Measurements from ENCODE around the gene CENPO. TPM values are rescaled to one million over a fixed set of nuclear protein-coding genes. Genes with fewer than 3 reads are reported as not detected.

The CENPO gene
- total RNA-seq, 1 experiment from 2014 or later: 14.9 TPM

- no peaks in the 10 kb centered on the region for H3K9me3 Mint-ChIP-seq (ENCODE audit: unreplicated experiment)
- H3K27me3 Mint-ChIP-seq (ENCODE audit: insufficient read depth, unreplicated experiment): no peaks in the 10 kb centered on the region
- BruUV-seq (replicated peaks): no TSS peak
- H3K36me3 Mint-ChIP-seq (ENCODE audit: insufficient read depth, unreplicated experiment): peaks cover 10% of the 10 kb centered on the region
- ChIA-PET POLR2A (no interaction called here), CTCF (interaction anchor here (0.6 to 1.3 kb wide), 2 partner anchors 14 to 780 kb away, joined by 3 to 4 read pairs; no protein-coding TSS in a partner anchor)
- no peak for DNase-seq (ENCODE audit: unreplicated experiment)
- H3K4me1 Mint-ChIP-seq (ENCODE audit: insufficient read depth, unreplicated experiment): peaks cover 7% of the 10 kb centered on the region
- H3K27ac Mint-ChIP-seq (ENCODE audit: low read depth, unreplicated experiment): no peak overlapping the region
- intact Hi-C loops (cut with micrococcal nuclease): no loop called here
- no peak for TF ChIP-seq CTCF (IDR thresholded peaks at IDR 0.05; ENCODE audit: unreplicated experiment)
- no peak overlapping the region for H3K4me3 Mint-ChIP-seq (ENCODE audit: unreplicated experiment)
Observed at GRCh38 chr2:24866946-24867345, 73.7 kb downstream of the CENPO start.

DNA sequence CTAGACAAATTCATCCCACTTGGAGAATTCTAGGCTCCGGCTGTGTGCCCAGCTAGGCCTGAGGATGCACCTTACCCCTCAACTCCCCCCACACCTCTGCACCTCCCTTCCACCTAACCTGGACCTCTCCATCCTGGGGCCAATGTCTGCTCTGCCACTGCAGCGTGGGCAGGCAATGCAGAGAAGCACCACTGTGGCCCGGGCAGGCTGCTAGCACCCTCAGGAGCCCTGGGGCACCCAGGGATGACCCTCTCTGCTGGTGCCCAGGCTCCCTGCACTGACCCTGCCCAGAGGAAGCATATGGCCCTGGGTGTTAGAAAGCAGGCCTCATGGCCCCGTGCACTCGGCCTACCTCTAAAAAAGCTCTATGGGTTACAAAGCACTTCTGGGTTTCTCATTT, 77.2 kb downstream of the CENPO start:
- CTCF ChIA-PET: interaction anchor here (0.7 kb wide), 1 partner anchor 461 kb away, joined by 3 read pairs; no protein-coding TSS in a partner anchor

GRCh38 chr2:24870891-24871705, 77.9 kb downstream of the CENPO start:
- peak overlapping the region; percentile 87 for H3K27ac Mint-ChIP-seq (ENCODE audit: low read depth, unreplicated experiment)
- no TSS peak for BruUV-seq (replicated peaks)
- no peak for TF ChIP-seq CTCF (IDR thresholded peaks at IDR 0.05; ENCODE audit: unreplicated experiment)
- intact Hi-C loops (cut with micrococcal nuclease): no loop called here
- CTCF ChIA-PET: no interaction called here
- no peak for DNase-seq (ENCODE audit: unreplicated experiment)
- POLR2A ChIA-PET: no interaction called here
- no peaks in the 10 kb centered on the region for H3K9me3 Mint-ChIP-seq (ENCODE audit: unreplicated experiment)
- H3K36me3 Mint-ChIP-seq (ENCODE audit: insufficient read depth, unreplicated experiment): peaks cover 19% of the 10 kb centered on the region
- H3K4me3 Mint-ChIP-seq (ENCODE audit: unreplicated experiment): no peak overlapping the region
- H3K27me3 Mint-ChIP-seq (ENCODE audit: insufficient read depth, unreplicated experiment): no peaks in the 10 kb centered on the region
- peaks cover 22% of the 10 kb centered on the region for H3K4me1 Mint-ChIP-seq (ENCODE audit: insufficient read depth, unreplicated experiment)

More for the DNA sequence above, 77.2 kb downstream of the CENPO start:
- no peaks in the 10 kb centered on the region for H3K27me3 Mint-ChIP-seq (ENCODE audit: insufficient read depth, unreplicated experiment)
- no peak for TF ChIP-seq CTCF (IDR thresholded peaks at IDR 0.05; ENCODE audit: unreplicated experiment)
- no peak for DNase-seq (ENCODE audit: unreplicated experiment)
- no peak overlapping the region for H3K27ac Mint-ChIP-seq (ENCODE audit: low read depth, unreplicated experiment)
- H3K4me1 Mint-ChIP-seq (ENCODE audit: insufficient read depth, unreplicated experiment): peaks cover 22% of the 10 kb centered on the region
- H3K4me3 Mint-ChIP-seq (ENCODE audit: unreplicated experiment): no peak overlapping the region
- BruUV-seq (replicated peaks): no TSS peak
- peaks cover 19% of the 10 kb centered on the region for H3K36me3 Mint-ChIP-seq (ENCODE audit: insufficient read depth, unreplicated experiment)
- POLR2A ChIA-PET: no interaction called here
- no peaks in the 10 kb centered on the region for H3K9me3 Mint-ChIP-seq (ENCODE audit: unreplicated experiment)
- intact Hi-C loops (cut with micrococcal nuclease): no loop called here

DNA sequence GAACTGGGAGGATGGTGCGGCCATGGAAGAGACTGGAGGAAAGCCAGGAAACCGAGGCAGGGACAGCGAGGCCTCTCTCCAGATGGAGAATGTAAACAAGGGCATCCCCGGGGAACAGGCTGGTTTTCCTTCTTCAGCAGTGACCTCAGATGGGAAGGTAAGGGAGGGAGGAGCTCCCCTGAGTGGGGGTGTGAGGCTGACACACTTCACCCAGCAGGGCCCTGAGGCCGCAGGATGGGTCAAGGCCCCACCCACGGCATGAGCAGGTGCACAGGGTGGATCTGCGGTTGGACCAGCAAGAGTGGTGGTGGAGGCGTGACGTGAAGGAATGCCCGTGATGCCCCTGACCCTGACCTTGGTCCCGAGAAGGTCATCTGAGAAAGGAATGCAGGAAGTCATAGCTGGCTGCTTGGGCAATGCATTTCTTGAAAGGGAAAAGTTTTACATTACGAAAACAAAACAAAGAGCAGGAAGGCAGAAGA, 78.7 kb downstream of the CENPO start:
- CTCF ChIA-PET: no interaction called here

More for the DNA sequence above, 78.7 kb downstream of the CENPO start:
- no peak for TF ChIP-seq CTCF (IDR thresholded peaks at IDR 0.05; ENCODE audit: unreplicated experiment)
- no peaks in the 10 kb centered on the region for H3K9me3 Mint-ChIP-seq (ENCODE audit: unreplicated experiment)
- H3K27ac Mint-ChIP-seq (ENCODE audit: low read depth, unreplicated experiment): peak overlapping the region; percentile 87
- no peaks in the 10 kb centered on the region for H3K27me3 Mint-ChIP-seq (ENCODE audit: insufficient read depth, unreplicated experiment)
- POLR2A ChIA-PET: interaction anchor here (0.6 kb wide), 1 partner anchor 10 kb away, joined by 4 read pairs; no protein-coding TSS in a partner anchor
- H3K4me1 Mint-ChIP-seq (ENCODE audit: insufficient read depth, unreplicated experiment): peaks cover 22% of the 10 kb centered on the region
- DNase-seq (ENCODE audit: unreplicated experiment): peak; percentile 60
- H3K36me3 Mint-ChIP-seq (ENCODE audit: insufficient read depth, unreplicated experiment): peaks cover 19% of the 10 kb centered on the region
- intact Hi-C loops (cut with micrococcal nuclease): no loop called here
- BruUV-seq (replicated peaks): no TSS peak
- no peak overlapping the region for H3K4me3 Mint-ChIP-seq (ENCODE audit: unreplicated experiment)

Other genes with a start within 250 kb of the CENPO start
- 23.1 and 35.1 TPM in 2 replicates for gene PTRHD1, start within 50 bp of the CENPO start, total RNA-seq (2022)
- 50.3 and 62.9 TPM in 2 replicates for gene ADCY3, start 126.8 kb downstream of the CENPO start, total RNA-seq (2022)
- 5.8 and 7.1 TPM in 2 replicates for gene DNAJC27, start 178.5 kb downstream of the CENPO start, total RNA-seq (2022)
- 0.09 and 0.10 TPM in 2 replicates for gene EFR3B, start 248.7 kb downstream of the CENPO start, total RNA-seq (2022)

All from MCF 10A (cell line).